Measurements from ENCODE around the gene MRTO4. TPM values are rescaled to one million over a fixed set of nuclear protein-coding genes. Genes with fewer than 3 reads are reported as not detected.
A peak's percentile ranks its signal among the peaks of the same experiment; 100 is the strongest.
"Not testable (repeated sequence)": the region's sequence is repeated elsewhere in the genome, so short reads cannot be mapped to it uniquely, and the experiment has no call there.

MRTO4 gene
- total RNA-seq, 1 experiment from 2014 or later, result 117 TPM

- Histone ChIP-seq H3K27me3 (ENCODE audit: low read length) (no peaks in the 10 kb centered on the region), H3K9me2 (replicated peaks; ENCODE audit: low read length) (no peaks in the 10 kb centered on the region), H2AFZ (ENCODE audit: low read length) (peak overlapping the region; percentile 56), H4K20me1 (ENCODE audit: low read length) (peaks cover 26% of the 10 kb centered on the region), H3F3A (ENCODE audit: low read length, unreplicated experiment) (no peaks in the 10 kb centered on the region), H3K9ac (ENCODE audit: low read length) (peak overlapping the region; percentile 80), H3K27ac (ENCODE audit: low read length) (peak overlapping the region; percentile 60), H3K4me2 (ENCODE audit: low read length) (peak overlapping the region; percentile 98), H3K36me3 (ENCODE audit: low read depth, low read length) (peaks cover 16% of the 10 kb centered on the region), H3K4me1 (ENCODE audit: insufficient read depth, low read length) (peaks cover 34% of the 10 kb centered on the region), H3K79me2 (ENCODE audit: low read length) (peaks cover 86% of the 10 kb centered on the region), H3K9me3 (ENCODE audit: low read length) (no peaks in the 10 kb centered on the region), H3K4me3 (ENCODE audit: low read length) (peak overlapping the region; percentile 94)
- CTCF ChIA-PET, result interaction anchor here (0.9 kb wide), 1 partner anchor 32 kb away, joined by 3 read pairs; no protein-coding TSS in a partner anchor
- POLR2A ChIA-PET (ENCODE audit: unreplicated experiment), result interaction anchor here (0.7 kb wide), 1 partner anchor 12 kb away, joined by 5 read pairs; no protein-coding TSS in a partner anchor
- intact Hi-C loops (cut with micrococcal nuclease), result no loop called here
- peak; percentile 7 for DNase-seq
- TF ChIP-seq EZH2phosphoT487 (IDR thresholded peaks at IDR 0.05; ENCODE audit: borderline replicate concordance, low read length) (no peak), CTCF (conservative IDR thresholded peaks at IDR 0.05; ENCODE audit: low read depth, low read length) (no peak), EZH2 (IDR thresholded peaks at IDR 0.05; ENCODE audit: low read length, unreplicated experiment) (no peak)
- BruUV-seq (replicated peaks), result TSS peak; percentile 82
- peak; percentile 17; the same call in 1 of the 2 replicates for ATAC-seq
These were observed 40.6 kb upstream of the MRTO4 start for GRCh38 chr1:19210772-19211549.

GRCh38 chr1:19212167-19212566 lies 39.4 kb upstream of the MRTO4 start:
- no peak overlapping the region; the same call in 1 of the 2 replicates for H3K9ac ChIP-seq (ENCODE audit: low read length)
- no peaks in the 10 kb centered on the region for H3K27me3 ChIP-seq (ENCODE audit: low read length)
- no peaks in the 10 kb centered on the region for H3K9me3 ChIP-seq (ENCODE audit: low read length)
- H3K4me3 ChIP-seq (ENCODE audit: low read length), result peak overlapping the region; percentile 35; the same call in 1 of the 2 replicates
- ChIA-PET POLR2A (ENCODE audit: unreplicated experiment) (no interaction called here), CTCF (no interaction called here)
- TF ChIP-seq EZH2 (IDR thresholded peaks at IDR 0.05; ENCODE audit: low read length, unreplicated experiment) (no peak), CTCF (conservative IDR thresholded peaks at IDR 0.05; ENCODE audit: low read depth, low read length) (no peak), EZH2phosphoT487 (IDR thresholded peaks at IDR 0.05; ENCODE audit: borderline replicate concordance, low read length) (no peak)
- ATAC-seq (no peak), DNase-seq (no peak)
- H3K4me1 ChIP-seq (ENCODE audit: insufficient read depth, low read length), result peaks cover 34% of the 10 kb centered on the region
- H3K36me3 ChIP-seq (ENCODE audit: low read depth, low read length), result peaks cover 22% of the 10 kb centered on the region
- no peak overlapping the region for H2AFZ ChIP-seq (ENCODE audit: low read length)
- peaks cover 74% of the 10 kb centered on the region for H3K79me2 ChIP-seq (ENCODE audit: low read length)
- no peaks in the 10 kb centered on the region for H3F3A ChIP-seq (ENCODE audit: low read length, unreplicated experiment)
- no TSS peak for BruUV-seq (replicated peaks)
- intact Hi-C loops (cut with micrococcal nuclease), result no loop called here
- no peak overlapping the region for H3K27ac ChIP-seq (ENCODE audit: low read length)
- peaks cover 18% of the 10 kb centered on the region for H4K20me1 ChIP-seq (ENCODE audit: low read length)
- H3K9me2 ChIP-seq (replicated peaks; ENCODE audit: low read length), result no peaks in the 10 kb centered on the region
- peak overlapping the region; percentile 98 for H3K4me2 ChIP-seq (ENCODE audit: low read length)

- Histone ChIP-seq H3K27me3 (ENCODE audit: low read length) (no peaks in the 10 kb centered on the region), H2AFZ (ENCODE audit: low read length) (no peak overlapping the region), H3K9ac (ENCODE audit: low read length) (no peak overlapping the region), H3K9me2 (replicated peaks; ENCODE audit: low read length) (no peaks in the 10 kb centered on the region), H3K27ac (ENCODE audit: low read length) (no peak overlapping the region), H3F3A (ENCODE audit: low read length, unreplicated experiment) (no peaks in the 10 kb centered on the region), H3K4me1 (ENCODE audit: insufficient read depth, low read length) (peaks cover 25% of the 10 kb centered on the region), H4K20me1 (ENCODE audit: low read length) (peaks cover 10% of the 10 kb centered on the region), H3K36me3 (ENCODE audit: low read depth, low read length) (peaks cover 30% of the 10 kb centered on the region), H3K79me2 (ENCODE audit: low read length) (peaks cover 60% of the 10 kb centered on the region), H3K9me3 (ENCODE audit: low read length) (no peaks in the 10 kb centered on the region), H3K4me3 (ENCODE audit: low read length) (no peak overlapping the region), H3K4me2 (ENCODE audit: low read length) (no peak overlapping the region)
- POLR2A ChIA-PET (ENCODE audit: unreplicated experiment), result no interaction called here
- intact Hi-C loops (cut with micrococcal nuclease), result no loop called here
- TF ChIP-seq EZH2 (IDR thresholded peaks at IDR 0.05; ENCODE audit: low read length, unreplicated experiment), result no peak
- BruUV-seq (replicated peaks), result no TSS peak
- no peak for DNase-seq
- CTCF ChIA-PET, result no interaction called here
- no peak for ATAC-seq
These were observed 38.0 kb upstream of the MRTO4 start for GRCh38 chr1:19213580-19213979.

- BruUV-seq (replicated peaks); H3K4me3 ChIP-seq (ENCODE audit: low read length); DNase-seq; H3K27me3 ChIP-seq (ENCODE audit: low read length); H4K20me1 ChIP-seq (ENCODE audit: low read length); H2AFZ ChIP-seq (ENCODE audit: low read length); intact Hi-C loops (cut with micrococcal nuclease); H3K27ac ChIP-seq (ENCODE audit: low read length); ATAC-seq; H3K9me3 ChIP-seq (ENCODE audit: low read length); H3K9me2 ChIP-seq (replicated peaks; ENCODE audit: low read length); CTCF ChIA-PET; H3F3A ChIP-seq (ENCODE audit: low read length, unreplicated experiment); H3K9ac ChIP-seq (ENCODE audit: low read length); H3K4me2 ChIP-seq (ENCODE audit: low read length): not testable (repeated sequence)
- Histone ChIP-seq H3K36me3 (ENCODE audit: low read depth, low read length) (peaks cover 49% of the 10 kb centered on the region), H3K79me2 (ENCODE audit: low read length) (peaks cover 31% of the 10 kb centered on the region), H3K4me1 (ENCODE audit: insufficient read depth, low read length) (peaks cover 10% of the 10 kb centered on the region)
- POLR2A ChIA-PET (ENCODE audit: unreplicated experiment), result interaction anchor here (0.5 kb wide), 1 partner anchor 1571 kb away, joined by 3 read pairs; no protein-coding TSS in a partner anchor
These were observed 35.0 kb upstream of the MRTO4 start for GRCh38 chr1:19216585-19216984.

All from PC-3 (cell line).